NT2/D1 (cell line): Measurements from ENCODE around the gene DPEP2.

Experiments
- YY1 ChIP-seq: IDR thresholded peaks from 2 replicates; pipeline ENCODE4 v1.6.1; 2011; ENCODE audit not compliant: insufficient read length, insufficient read depth
- ZNF274 ChIP-seq: IDR thresholded peaks from 2 replicates; pipeline ENCODE4 v1.6.1; 2011; ENCODE audit warnings: mild to moderate bottlenecking, low read depth, low read length

- no peak for TF ChIP-seq ZNF274
- no peak for TF ChIP-seq YY1
Observed at GRCh38 chr16:67988675-67989074, 10.6 kb downstream of the DPEP2 start.
